ENCODE data around the gene PACC1.

GRCh38 chr1:212386029-212386428 is 28.7 kb downstream of the PACC1 start:
- TF ChIP-seq CTCF (IDR thresholded peaks at IDR 0.05) (no peak), CBFB (CRISPR knock-in tag; IDR thresholded peaks at IDR 0.05; ENCODE audit: low read depth) (no peak), STAT6 (CRISPR knock-in tag; conservative IDR thresholded peaks at IDR 0.05; ENCODE audit: low read depth) (no peak), MAX (CRISPR knock-in tag; IDR thresholded peaks at IDR 0.05) (no peak), ZNF138 (CRISPR knock-in tag; conservative IDR thresholded peaks at IDR 0.05) (no peak)
